NCI-H2171 treated with DMSO at 0.1 percent for 48 hours (cell line): ENCODE results near the gene SDK2.

Experiments used
- DNase-seq: peaks from one replicate; lab custom pipeline; 2025; lab: John Stamatoyannopoulos, UW

Gene SDK2

DNA sequence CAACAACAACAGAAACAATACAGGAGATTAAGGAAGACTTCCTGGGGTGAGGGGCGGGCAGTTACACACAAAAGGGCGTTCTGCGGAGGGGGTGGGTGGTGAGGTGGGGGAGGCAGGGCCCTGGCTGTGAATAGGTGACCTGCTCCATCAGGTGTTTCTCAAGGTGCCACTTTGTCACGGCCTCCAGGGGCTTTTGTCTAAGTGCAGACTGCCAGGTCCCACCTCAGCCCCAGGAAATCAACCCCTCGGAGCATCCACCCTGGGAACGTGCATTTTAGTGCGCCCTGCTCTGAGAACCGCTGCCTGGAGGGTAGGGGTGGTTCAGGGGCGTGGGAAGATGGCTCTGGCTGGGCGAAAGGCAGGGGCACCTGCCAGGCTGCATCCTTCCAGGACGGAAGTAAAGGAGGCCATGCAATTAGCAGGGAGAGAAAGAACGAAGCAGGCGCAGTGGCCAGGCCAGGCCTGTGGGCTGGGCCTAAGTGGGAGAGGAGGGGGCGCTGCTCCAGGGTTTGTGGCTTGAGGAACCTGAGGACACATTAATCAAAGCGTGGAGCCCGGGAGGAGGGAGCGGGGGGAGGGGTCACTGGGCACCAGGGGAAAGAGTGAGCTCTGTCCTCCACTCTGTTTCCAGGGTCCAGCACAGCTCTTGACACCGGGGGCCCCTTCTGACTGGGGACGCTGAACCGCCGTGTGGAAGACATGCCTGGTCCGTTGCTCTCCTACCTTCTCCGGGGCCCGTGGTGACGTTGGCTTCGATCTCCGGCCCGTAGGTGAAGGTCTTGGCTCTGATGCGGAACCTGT, 283.1 kb downstream of the SDK2 start:
- DNase-seq: no peak

DNA sequence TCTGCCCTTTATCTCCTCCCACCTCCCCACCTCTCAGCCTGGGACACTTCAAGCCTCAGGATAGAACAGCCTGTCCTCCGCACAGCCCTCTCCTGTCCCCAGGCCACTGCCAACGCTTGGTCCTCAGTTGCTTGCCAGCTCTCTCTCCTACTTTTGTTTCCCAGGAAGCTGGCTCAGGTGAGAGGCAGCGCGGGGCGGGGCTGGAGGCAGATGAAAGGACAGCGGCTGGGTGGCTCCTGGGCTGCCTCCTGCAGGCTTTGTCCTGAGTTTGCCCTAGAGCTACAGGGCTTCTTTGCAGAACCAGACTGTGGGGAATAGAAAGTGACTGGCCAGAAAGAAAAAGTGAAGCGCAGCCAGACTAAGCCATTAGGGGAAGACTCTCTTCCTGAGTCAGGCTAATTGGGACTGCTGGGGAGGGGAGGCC, 284.2 kb downstream of the SDK2 start:
- DNase-seq: no peak

DNA sequence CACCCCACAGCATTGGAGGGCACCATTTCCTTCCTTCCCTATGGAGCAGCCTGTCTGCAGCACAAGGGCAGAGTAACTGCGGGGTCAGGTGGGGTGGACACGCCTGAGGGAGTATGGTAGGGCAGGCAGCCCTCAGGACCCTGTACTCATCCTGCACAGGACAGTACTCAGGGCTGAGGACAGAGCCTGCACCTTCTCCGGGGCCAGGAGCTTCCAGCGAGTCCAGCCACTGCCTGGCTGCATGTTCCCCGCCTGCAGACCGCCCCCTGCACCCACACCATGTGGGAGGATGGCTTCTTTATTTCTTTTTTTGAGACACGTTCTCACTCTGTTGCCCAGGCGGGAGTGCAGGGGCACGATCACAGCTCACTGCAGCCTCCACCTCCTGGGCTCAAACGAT, 284.9 kb downstream of the SDK2 start:
- no peak for DNase-seq

DNA sequence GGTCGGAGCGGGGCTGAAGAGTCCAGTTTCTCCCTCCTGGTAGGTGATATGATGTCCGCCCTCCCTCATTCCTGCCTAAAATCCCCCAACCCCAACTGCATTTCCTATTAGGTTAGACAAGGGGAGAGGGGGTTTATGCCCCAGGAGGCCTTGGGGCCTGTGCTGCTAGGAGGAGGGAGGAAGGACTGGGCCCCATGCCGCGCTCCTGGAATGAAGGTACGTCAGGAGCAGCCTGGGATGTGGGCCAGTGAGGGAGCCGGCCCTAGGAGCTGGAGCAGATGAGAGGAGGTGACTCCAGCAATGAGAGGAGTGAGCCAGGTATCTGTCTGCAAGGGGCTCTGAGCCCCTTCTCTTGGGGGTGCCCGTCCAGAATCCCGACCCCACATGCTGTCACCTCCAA, 285.6 kb downstream of the SDK2 start:
- DNase-seq: no peak

DNA sequence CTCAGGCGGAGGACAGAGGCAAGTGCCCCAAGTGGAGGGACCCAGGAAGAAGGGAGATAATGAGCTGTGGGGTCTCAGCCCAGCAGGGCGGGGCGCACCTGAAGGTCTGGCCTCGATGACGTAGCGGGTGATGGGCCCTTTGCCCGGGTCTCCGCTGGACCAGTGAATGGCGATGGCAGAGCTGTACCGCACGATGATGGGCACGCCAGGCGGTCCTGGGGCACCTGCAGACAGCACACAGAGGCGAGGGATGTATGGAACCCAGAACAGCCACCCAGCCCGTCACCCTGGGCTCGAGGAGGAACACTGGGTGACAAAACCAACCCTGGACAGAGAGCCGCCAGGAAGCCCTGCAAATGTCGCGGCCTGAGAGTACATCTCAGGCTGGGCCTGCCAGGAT, 286.3 kb downstream of the SDK2 start:
- no peak for DNase-seq

DNA sequence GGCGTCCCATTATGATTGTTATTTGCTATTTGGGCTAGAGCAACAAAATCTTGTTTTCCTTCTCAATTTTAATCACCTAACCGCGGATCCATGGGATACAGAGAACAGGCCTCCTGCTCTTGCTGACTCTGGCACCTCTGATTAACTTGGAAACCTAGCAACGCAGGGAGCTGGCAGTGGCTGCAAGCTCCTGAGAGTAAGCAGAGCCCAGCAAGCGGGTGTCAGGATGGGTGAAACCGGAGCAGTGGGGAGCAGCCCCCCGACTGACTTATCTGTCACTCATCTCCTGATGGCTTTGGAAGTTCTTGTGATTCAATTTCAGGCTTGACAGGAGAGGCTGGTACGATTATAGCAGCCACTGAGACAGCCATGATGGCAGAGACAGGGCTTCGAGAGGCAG, 286.9 kb downstream of the SDK2 start:
- no peak for DNase-seq

DNA sequence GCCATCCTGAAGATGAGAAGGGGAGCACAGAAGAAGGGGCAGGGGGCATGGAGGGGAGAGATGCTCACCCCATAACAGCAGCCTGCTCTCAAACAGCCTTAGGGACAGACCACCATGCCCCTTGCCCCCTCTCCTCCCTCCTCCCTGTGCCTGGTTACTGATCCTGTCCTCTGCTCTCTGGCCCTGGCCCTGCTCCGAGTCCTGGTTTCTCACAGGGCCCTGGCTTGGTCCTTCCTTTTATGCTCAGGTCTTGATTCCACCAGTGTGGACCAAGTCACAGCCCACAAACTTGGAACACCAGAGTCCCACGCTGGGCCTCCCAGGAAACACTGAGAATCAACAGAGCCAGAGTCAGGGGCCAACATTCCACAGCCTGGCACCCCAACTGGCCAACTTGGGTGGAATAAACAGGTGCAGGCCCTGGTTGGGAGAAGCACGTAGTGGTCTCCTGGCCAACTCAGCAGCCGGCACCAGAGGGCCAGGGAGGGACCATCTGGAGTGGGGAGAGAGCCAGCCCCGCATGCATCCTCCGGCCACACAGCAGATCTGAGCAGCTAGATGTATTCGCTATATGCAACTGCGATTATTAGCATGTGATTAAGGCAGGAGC, 287.6 kb downstream of the SDK2 start:
- DNase-seq: no peak

DNA sequence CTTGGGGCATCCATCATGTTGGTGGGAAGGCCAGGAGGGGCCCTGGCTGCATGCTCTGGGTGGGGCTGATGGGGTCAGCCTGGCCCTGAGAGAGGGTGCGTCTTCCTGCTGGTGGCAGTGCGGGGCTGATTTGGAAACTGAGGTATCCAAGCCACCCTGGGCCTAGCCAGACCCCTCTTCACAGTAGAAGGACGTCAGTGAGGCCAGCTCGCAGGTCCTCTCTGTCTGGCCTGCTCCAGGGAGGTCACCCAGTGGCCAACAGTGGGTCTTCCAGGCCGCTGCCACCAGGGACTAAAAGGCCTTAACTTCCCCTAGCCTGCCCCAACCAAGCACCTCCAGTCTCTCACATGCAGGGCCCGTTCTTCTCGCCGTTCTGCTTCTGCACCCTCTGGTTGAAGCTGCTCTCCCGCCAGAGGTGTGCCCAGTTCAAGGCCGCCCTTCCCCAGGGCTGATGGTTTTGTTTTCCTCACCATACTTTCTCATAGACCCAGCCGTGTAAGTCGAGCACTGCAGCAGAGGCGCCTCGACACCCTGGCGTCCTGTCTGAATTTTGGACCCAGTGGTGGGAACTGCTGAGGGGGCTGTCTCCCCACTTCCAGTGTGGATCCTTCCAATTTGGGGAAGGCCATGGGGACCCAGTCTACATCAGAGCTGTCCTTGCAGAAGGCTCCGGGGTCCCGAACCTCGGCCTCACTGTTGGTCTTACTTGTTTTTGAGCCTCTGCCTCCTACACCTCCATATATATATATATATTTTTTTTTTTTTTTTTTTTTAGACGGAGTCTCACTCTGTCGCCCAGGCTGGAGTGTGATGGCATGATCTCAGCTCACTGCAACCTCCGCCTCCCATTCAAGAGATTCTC, 289.6 kb downstream of the SDK2 start:
- DNase-seq: no peak

DNA sequence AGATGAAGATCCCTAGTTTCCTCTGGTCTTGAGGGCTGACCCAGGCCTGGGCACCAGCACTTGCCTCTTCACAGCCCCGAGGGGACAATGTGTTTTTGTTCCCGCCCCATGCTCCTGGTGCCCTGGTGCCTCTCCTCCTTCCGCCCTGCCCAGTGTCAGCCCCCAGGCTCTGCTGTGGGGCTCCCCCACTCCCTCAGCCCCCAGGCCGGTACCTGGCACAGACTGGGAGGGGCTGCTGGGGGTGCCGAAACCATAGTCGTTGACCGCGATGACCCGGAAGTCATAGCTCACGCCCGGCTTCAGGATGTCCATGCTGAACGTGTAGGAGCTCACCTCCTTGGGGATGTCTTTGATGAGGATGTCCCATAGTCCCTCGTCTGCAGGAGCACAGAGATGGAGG, 292.0 kb downstream of the SDK2 start:
- DNase-seq: no peak

DNA sequence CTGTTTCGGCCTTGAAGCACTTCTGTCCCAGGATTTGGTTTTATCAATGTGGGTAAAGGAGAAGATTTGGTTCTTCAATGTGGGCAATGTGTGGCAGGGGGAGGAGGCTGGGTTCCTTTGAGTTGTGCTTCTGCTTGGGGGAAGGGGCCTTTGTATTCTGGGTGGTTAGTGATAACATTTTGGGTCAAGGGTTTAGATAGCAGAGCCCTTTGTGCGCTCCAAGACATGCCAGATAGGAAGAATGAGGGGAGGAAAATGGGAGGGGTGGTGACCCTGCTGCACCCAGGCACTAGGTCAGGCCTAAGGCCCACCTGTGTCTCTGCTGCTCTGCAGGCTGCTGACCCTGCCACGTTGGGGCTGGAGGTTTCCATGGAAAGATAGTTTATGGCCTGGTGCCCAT, 292.5 kb downstream of the SDK2 start:
- no peak for DNase-seq

DNA sequence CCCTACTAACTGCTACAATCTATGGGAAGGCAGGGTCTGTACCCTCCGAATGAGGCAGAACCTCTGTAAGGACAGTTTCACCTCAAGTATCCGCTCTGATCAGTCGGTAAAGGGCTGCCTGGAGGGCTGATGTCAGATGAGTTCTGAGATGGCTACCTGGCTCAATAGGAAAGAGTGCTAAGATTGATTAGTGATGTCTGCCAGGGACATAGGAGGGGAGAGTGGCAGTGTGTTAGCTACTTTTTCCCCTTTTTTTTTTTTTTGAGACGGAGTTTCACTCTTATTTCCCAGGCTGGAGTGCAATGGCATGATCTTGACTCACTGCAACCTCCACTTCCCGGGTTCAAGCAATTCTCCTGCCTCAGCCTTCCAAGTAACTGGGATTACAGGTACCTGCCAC, 293.4 kb downstream of the SDK2 start:
- DNase-seq: no peak

DNA sequence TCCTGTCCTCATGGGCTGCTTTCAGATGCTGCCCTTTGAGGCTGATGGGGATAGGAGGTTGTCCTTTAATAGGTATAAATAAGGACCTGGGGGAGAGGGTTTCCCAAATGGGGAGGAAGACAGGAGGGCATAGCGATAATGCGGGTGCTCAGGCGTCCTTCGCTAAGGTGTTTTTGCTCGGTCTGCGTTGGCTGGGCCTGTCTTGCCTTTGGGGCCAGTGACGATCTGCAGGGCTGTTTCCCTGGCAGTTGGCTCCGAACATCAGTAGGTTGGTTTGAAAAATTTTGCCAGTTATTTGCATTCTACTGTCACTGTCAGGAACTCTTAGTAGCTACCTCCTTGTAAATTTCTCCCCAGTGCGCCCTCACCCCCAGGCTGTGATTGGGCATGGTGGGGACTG, 294.6 kb downstream of the SDK2 start:
- no peak for DNase-seq

DNA sequence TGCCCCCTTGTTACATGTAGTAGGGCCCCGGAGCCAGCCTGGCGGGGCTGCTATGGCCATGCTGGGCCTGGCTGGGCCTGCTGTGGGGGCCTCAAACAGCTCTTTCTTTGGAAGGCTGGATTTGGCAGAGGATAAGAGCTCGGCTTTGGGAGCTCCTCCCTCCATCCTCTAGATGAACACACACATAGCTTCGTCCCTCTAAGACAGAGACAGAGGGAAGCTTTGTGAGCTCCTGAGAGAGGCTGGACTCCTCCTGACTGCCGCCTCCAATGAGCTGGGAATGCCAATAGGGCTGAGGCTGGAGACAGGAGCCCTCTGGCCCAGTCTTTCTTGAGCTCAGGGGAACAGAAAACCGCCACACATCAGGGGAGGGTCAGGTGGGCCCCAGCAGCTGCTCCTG, 295.1 kb downstream of the SDK2 start:
- no peak for DNase-seq

DNA sequence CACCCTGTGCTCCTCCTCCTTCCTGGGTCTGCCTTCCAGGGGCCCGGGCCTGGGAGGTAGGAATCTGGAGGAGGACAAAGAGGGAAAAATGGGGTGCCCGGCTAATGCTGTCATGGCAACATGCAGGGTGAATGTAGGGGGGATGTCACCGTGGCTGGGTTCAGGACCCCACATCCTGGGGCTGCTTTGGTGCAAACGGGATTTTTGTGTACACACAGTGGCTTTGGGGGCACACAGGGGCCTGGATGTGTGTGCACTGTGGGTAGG, 295.5 kb downstream of the SDK2 start:
- no peak for DNase-seq

DNA sequence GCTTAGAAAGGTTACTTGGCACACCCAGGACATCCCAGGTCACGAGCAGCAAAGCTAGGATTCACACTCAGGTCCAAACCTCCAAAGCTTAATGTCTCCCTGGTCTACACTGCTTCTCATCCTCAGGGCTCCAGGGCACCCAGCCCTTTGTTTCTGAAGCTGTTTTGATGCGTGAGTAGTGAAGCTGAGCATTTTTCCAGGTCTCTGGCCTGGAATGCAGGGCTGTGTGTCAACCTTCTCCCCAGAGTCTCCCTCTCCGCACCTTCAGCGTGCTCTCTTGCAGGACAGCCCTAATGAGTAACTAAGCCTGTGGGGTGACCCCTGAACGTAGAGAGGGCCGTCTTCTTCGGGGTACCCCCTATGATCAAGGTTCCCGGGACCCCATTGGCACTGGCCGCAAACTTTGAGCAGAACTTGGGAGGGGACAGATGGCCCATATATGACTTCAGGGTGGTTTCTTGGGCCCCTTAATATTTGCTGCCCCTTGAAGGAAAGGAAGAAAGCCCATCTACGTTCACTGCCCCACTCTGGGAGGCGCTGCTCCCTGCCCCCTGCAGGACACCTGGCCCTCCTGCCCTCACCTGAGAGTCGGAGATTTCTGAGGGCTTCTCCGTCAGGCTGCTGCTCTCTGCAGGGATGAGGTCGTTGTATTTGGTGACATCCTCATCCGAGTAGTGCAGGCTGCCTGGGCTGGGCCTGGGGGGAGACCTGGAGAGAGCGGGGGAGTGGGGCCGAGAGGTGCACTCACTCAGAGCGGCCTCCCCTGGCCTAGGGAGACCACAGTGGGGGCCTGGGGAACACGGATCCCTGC, 296.0 kb downstream of the SDK2 start:
- no peak for DNase-seq

DNA sequence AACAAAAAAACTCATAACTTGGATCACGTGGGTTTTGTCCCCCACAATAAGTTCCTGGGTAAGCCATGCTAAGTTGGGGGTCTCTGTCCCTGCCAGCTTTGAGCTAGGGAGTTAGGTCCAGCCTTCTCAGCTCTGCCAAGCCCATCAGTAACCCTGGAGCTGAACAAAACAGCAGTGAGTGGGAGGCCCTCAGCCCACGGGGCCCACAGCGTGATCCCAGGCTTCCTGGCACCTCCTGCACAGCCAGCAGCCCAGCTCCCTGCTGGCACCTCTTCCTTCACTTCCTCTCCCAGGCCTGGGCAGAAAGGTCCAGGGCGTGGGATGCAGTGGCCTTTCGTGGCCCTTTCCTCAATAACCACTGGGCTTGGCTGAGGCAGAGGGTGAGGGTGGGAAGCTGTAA, 296.9 kb downstream of the SDK2 start:
- no peak for DNase-seq

DNA sequence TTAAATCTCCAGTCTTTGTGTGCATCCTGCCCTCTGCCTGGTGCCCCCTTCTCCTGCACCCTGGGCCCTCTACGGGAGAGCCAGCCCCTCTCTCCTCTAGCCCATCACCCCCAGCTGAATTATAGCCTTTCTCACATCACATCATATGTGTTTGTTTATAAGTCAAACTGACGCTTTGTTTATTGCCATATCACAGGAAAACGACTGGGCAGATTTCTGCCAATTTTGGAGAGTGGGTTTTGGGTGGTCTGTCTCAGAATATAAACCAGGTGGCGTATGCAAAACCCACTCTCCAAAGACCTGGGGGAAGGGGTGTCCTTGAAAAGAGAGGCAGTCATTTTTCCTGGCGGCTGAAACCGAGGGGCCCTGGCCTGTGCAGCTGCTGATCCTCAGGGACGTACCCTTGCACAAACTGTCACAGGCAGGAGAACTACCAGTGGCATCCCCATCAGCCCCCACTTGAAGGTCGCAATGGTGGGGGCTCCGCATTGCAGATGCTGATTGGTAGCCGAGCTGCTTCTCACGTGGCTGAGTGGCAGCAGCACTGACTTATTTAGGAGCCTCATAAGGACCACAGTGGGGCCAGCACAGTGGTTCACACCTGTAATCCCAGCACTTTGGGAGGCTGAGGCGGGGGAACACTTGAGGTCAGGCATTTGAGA, 297.6 kb downstream of the SDK2 start:
- no peak for DNase-seq

DNA sequence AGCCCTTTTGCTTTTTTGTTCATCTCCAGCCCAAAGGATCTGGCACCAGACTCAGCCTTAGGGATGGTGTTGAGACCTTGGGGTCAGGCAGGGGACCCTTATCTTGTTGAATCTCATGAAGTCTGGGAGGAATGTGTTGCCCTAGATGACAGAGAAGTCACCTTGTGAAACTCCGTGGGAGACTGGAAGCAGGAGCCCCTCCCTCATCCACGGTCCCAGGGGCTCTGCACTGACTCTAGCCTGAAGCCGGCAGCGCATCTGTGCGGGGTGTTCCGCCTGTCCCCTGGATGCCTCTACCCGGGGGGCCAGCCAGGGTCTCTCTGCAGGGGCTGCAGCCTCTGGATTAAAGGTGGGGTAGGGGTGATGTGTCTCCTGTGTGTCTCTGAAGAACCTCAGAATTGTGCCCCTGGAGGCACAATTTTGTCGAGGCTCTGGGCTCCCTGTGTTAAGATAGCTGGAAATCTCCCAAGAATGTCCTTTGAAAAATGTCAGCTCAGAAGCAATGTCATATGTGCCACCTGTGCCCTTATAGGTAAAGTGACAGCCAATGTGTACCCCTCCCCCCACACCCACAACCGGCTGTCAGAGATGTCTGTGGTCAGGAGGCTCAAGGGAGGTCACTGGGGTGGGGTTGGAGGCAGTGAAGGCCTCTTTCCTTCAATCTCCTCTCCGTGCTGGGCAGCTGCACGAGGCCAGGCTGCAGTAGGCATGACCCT, 300.3 kb downstream of the SDK2 start:
- DNase-seq: peak; percentile 68

DNA sequence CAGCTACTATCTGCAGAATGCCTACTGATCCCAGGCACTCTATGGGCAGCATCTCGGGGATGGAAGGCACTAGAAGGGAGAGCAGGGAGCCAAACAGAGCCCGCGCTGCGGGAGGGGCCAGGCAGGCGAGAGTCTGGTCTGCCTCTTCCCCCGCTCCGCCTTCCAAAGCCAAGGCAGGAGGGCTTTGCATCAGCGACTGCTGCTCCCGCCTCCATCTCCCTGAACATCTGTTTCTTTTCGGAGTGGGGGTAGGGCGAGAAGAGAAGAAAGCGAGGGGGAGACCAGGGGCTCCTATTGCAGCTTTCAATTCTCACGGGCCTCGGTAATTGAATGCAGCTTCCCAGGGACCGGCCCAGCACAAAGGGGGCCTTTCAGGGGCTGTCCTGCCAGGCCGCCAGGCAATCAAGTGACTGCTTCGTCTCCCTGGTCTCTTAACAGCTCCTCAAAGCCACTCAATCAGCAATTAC, 301.0 kb downstream of the SDK2 start:
- peak; percentile 95 for DNase-seq

DNA sequence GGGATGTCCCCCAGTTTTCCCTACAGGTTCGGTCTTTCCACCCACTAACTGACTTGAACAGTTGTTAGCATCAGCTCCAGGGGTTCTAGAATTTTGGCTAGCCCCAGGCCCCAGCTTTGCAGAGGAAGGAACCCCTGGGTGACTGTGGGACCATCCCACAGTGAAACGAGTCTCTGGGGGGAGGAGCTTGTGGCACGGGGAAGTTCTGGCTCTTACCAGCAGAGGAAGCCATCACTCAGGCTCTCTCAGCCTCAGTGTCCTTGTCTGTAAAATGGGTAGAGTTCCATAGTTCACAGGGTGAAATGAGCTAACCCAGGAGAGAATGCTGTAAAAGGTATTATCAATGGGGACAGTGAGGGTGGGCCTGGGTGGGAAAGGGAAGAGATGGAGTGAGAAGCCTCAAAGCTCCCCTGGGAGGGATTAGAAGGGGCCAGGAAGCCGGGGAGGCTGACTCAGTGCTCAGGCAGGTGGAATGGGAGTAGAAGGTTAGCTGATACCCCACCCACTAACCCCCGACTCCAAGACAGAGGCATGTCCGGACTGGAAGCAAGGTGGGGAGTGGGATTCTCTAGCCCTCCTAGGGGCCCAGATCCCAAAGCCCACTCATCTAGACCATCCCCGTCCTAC, 301.6 kb downstream of the SDK2 start:
- DNase-seq: peak; percentile 70
